CD14-positive monocyte (primary cell): Measurements from ENCODE around the gene TSPYL2. TPM values are rescaled to one million over a fixed set of nuclear protein-coding genes. Genes with fewer than 3 reads are reported as not detected.

Source experiments
- DNase-seq, 3 donors: peaks; one replicate each; pipeline ENCODE4 v3.0.0-alpha.2; 2011 to 2022
- H2AFZ ChIP-seq: 2 replicates; pipeline ENCODE4 v1.6.0; 2012; ENCODE audit warnings: mild to moderate bottlenecking, low read depth, low read length, inconsistent platforms; ENCODE audit not compliant: insufficient read depth, poor library complexity, severe bottlenecking
- H3K27ac ChIP-seq, 2 donors: 1 replicate in 1 of 2; 2 replicates in 1 of 2; pipeline ENCODE4 v1.5.1; 2012 to 2013; ENCODE audit warnings: low read length in 2 of 2, control low read depth in 1 of 2, inconsistent platforms in 1 of 2, low read depth in 1 of 2, mild to moderate bottlenecking in 1 of 2
- H3K27me3 ChIP-seq, 2 donors: one replicate each; pipeline versions ENCODE4 v1.6.0 to v1.6.1; 2011 to 2013; ENCODE audit warnings: low read length in 2 of 2; ENCODE audit not compliant: control insufficient read depth in 2 of 2, insufficient read depth in 2 of 2
- H3K36me3 ChIP-seq, 2 donors: replicated peaks in 1 of 2; 1 replicate in 1 of 2; 2 replicates in 1 of 2; pipeline versions ENCODE4 v1.5.1 to v1.6.1; 2012 to 2013; ENCODE audit warnings: low read length in 2 of 2, control low read depth in 1 of 2, inconsistent platforms in 1 of 2, mild to moderate bottlenecking in 1 of 2; ENCODE audit not compliant: insufficient read depth in 2 of 2, control insufficient read depth in 1 of 2
- H3K4me1 ChIP-seq, 2 donors: 1 replicate in 1 of 2; 2 replicates in 1 of 2; pipeline versions ENCODE4 v1.5.1 to v1.6.1; 2012 to 2013; ENCODE audit warnings: low read length in 2 of 2, control low read depth in 1 of 2, inconsistent platforms in 1 of 2, mild to moderate bottlenecking in 1 of 2, moderate library complexity in 1 of 2; ENCODE audit not compliant: insufficient read depth in 2 of 2, control insufficient read depth in 1 of 2
- H3K4me2 ChIP-seq: replicated peaks from 2 replicates; pipeline ENCODE3; 2012; ENCODE audit warnings: low read length, moderate library complexity, mild to moderate bottlenecking; ENCODE audit not compliant: poor library complexity, severe bottlenecking; ENCODE audit errors: extremely low read depth
- H3K4me3 ChIP-seq, 3 experiments: fragments of 200-600 bp in 1 of 3; sonication (generic) in 1 of 3; replicated peaks in 1 of 3; 1 replicate in 2 of 3; 2 replicates in 1 of 3; pipeline ENCODE4 v1.5.1; 2011 to 2013; ENCODE audit warnings: low read length in 3 of 3, mild to moderate bottlenecking in 3 of 3, control low read depth in 2 of 3, low read depth in 2 of 3, inconsistent platforms in 1 of 3, moderate library complexity in 1 of 3
- H3K79me2 ChIP-seq: 2 replicates; pipeline ENCODE4 v1.6.0; 2012; ENCODE audit warnings: mild to moderate bottlenecking, control low read depth, inconsistent platforms, low read length, moderate library complexity; ENCODE audit not compliant: insufficient read depth
- H3K9ac ChIP-seq: 2 replicates; pipeline ENCODE4 v1.6.0; 2017; ENCODE audit warnings: low read length, mild to moderate bottlenecking; ENCODE audit not compliant: insufficient read depth, poor library complexity, severe bottlenecking
- H3K9me3 ChIP-seq, 2 donors: replicated peaks in 1 of 2; 1 replicate in 1 of 2; 2 replicates in 1 of 2; pipeline versions ENCODE4 v1.5.1 to v1.6.1; 2012 to 2013; ENCODE audit warnings: low read length in 2 of 2, control low read depth in 1 of 2; ENCODE audit not compliant: control insufficient read depth in 1 of 2, insufficient read depth in 1 of 2
- H4K20me1 ChIP-seq: 2 replicates; pipeline ENCODE4 v1.6.0; 2012; ENCODE audit warnings: mild to moderate bottlenecking, low read length, control low read depth, moderate library complexity; ENCODE audit not compliant: insufficient read depth
- H3K27ac Mint-ChIP-seq, 7 donors: one replicate each; pipeline ENCODE4 v1.8.0; 2020; ENCODE audit warnings: mild to moderate bottlenecking in 7 of 7, mixed read lengths in 7 of 7, moderate library complexity in 6 of 7, inconsistent platforms in 2 of 7
- H3K27me3 Mint-ChIP-seq, 3 donors: one replicate each; pipeline ENCODE4 v1.8.0; 2021 to 2022; ENCODE audit warnings: low read depth in 3 of 3, mild to moderate bottlenecking in 3 of 3, mixed read lengths in 3 of 3, moderate library complexity in 3 of 3, inconsistent platforms in 1 of 3
- H3K36me3 Mint-ChIP-seq, 2 donors: one replicate each; pipeline ENCODE4 v1.8.0; 2020; ENCODE audit warnings: mixed read lengths in 2 of 2, inconsistent platforms in 1 of 2, mild to moderate bottlenecking in 1 of 2
- H3K4me1 Mint-ChIP-seq: one replicate; pipeline ENCODE4 v1.8.0; 2020; ENCODE audit warnings: mild to moderate bottlenecking, mixed read lengths
- H3K4me3 Mint-ChIP-seq, 2 donors: one replicate each; pipeline ENCODE4 v1.8.0; 2020; ENCODE audit warnings: mild to moderate bottlenecking in 2 of 2, mixed read lengths in 2 of 2, moderate library complexity in 1 of 2
- H3K9me3 Mint-ChIP-seq, 7 donors: one replicate each; pipeline ENCODE4 v1.8.0; 2020 to 2022; ENCODE audit warnings: mixed read lengths in 7 of 7, mild to moderate bottlenecking in 6 of 7, moderate library complexity in 6 of 7, inconsistent platforms in 2 of 7
- CTCF ChIP-seq: fragments of 200-600 bp; IDR thresholded peaks from one replicate; pipeline ENCODE4 v1.8.0; 2022; ENCODE audit warnings: antibody characterized with exemption, mild to moderate bottlenecking
- WGBS: methylation state at CpG from one replicate; pipeline ENCODE4 v1.1.5; 2013; ENCODE audit warnings: missing lambda C conversion rate; ENCODE audit not compliant: insufficient coverage; 5-methylcytosine and 5-hydroxymethylcytosine counted together
- intact Hi-C, 2 donors: fragments of 100-400 bp; cut with micrococcal nuclease; formaldehyde crosslinking; loops; one replicate each; pipeline versions ENCODE4 v1.15.0 to v1.15.1; 2023
- polyA plus RNA-seq, 3 donors: library from polyadenylated mRNA; depleted of rRNA in 1 of 3; unstranded in 2 of 3; stranded (reverse) in 1 of 3; fragments of 300-500 nt in 2 of 3; fragments of >200 nt in 1 of 3; fragmentation: Illumina TruSeq in 2 of 3; gene quantifications; 1 replicate in 2 of 3; 2 replicates in 1 of 3; pipeline ENCODE4 v1.2.3, GENCODE V29; 2012 to 2021

TSPYL2 gene
- polyA plus RNA-seq, 3 donors = 0.33 to 29.4 (median 0.40) TPM

- Mint-ChIP-seq H3K4me3 (no peak overlapping the region), H3K9me3 (peaks cover 0 to 6% (median 0%) of the 10 kb centered on the region in 7 donors), H3K36me3 (peaks cover 0 to 20% of the 10 kb centered on the region in 2 donors), H3K4me1 (peaks cover 43% of the 10 kb centered on the region), H3K27ac (peak overlapping the region in 1 of 7 donors; percentile 2), H3K27me3 (peaks cover 11 to 41% (median 33%) of the 10 kb centered on the region in 3 donors)
- no peak for DNase-seq
- H2AFZ ChIP-seq = no peak overlapping the region
- intact Hi-C loops = no loop called here
- no peaks in the 10 kb centered on the region for H3K79me2 ChIP-seq
- no peak overlapping the region for H3K4me2 ChIP-seq
- no peaks in the 10 kb centered on the region for H3K27me3 ChIP-seq
- no peaks in the 10 kb centered on the region for H3K9me3 ChIP-seq
- no CpG with 5 or more reads among the region's 9 CpGs for WGBS
- H3K27ac ChIP-seq = no peak overlapping the region
- H3K4me3 ChIP-seq = no peak overlapping the region
- no peaks in the 10 kb centered on the region for H3K36me3 ChIP-seq
- H3K9ac ChIP-seq = no peak overlapping the region
- TF ChIP-seq CTCF = no peak
- no peaks in the 10 kb centered on the region for H4K20me1 ChIP-seq
- H3K4me1 ChIP-seq = peaks cover 30 to 36% of the 10 kb centered on the region in 2 donors
Measured at GRCh38 chrX:53084863-53085262, 2.7 kb downstream of the TSPYL2 start.

- no peak overlapping the region for H3K27ac ChIP-seq
- H3K27ac Mint-ChIP-seq = no peak overlapping the region
- H3K4me3 Mint-ChIP-seq = no peak overlapping the region
- WGBS = 87% methylated on average over 6 of the region's 17 CpGs
- intact Hi-C loops = no loop called here
- no peak overlapping the region for H2AFZ ChIP-seq
- no peaks in the 10 kb centered on the region for H3K9me3 ChIP-seq
- H4K20me1 ChIP-seq = no peaks in the 10 kb centered on the region
- peaks cover 0 to 20% of the 10 kb centered on the region in 2 donors for H3K36me3 Mint-ChIP-seq
- no peak for TF ChIP-seq CTCF
- no peak overlapping the region for H3K4me3 ChIP-seq
- no peak for DNase-seq
- peaks cover 30 to 34% of the 10 kb centered on the region in 2 donors for H3K4me1 ChIP-seq
- no peaks in the 10 kb centered on the region for H3K36me3 ChIP-seq
- peaks cover 37% of the 10 kb centered on the region for H3K4me1 Mint-ChIP-seq
- H3K9me3 Mint-ChIP-seq = peaks cover 0 to 6% (median 0%) of the 10 kb centered on the region in 7 donors
- H3K27me3 ChIP-seq = no peaks in the 10 kb centered on the region
- peaks cover 13 to 40% (median 32%) of the 10 kb centered on the region in 3 donors for H3K27me3 Mint-ChIP-seq
- no peaks in the 10 kb centered on the region for H3K79me2 ChIP-seq
- H3K4me2 ChIP-seq = no peak overlapping the region
- H3K9ac ChIP-seq = no peak overlapping the region
Measured at GRCh38 chrX:53085661-53086229, 3.6 kb downstream of the TSPYL2 start.
